ENCODE results near the gene ATP11C. TPM values are rescaled to one million over a fixed set of nuclear protein-coding genes. Genes with fewer than 3 reads are reported as not detected.
A peak's percentile ranks its signal among the peaks of the same experiment; 100 is the strongest.
"Not testable (repeated sequence)": the region's sequence is repeated elsewhere in the genome, so short reads cannot be mapped to it uniquely, and the experiment has no call there.

Gene ATP11C
- total and polyA plus RNA-seq, 12 donors, result 1.8 to 8.5 (median 2.9) TPM

DNA sequence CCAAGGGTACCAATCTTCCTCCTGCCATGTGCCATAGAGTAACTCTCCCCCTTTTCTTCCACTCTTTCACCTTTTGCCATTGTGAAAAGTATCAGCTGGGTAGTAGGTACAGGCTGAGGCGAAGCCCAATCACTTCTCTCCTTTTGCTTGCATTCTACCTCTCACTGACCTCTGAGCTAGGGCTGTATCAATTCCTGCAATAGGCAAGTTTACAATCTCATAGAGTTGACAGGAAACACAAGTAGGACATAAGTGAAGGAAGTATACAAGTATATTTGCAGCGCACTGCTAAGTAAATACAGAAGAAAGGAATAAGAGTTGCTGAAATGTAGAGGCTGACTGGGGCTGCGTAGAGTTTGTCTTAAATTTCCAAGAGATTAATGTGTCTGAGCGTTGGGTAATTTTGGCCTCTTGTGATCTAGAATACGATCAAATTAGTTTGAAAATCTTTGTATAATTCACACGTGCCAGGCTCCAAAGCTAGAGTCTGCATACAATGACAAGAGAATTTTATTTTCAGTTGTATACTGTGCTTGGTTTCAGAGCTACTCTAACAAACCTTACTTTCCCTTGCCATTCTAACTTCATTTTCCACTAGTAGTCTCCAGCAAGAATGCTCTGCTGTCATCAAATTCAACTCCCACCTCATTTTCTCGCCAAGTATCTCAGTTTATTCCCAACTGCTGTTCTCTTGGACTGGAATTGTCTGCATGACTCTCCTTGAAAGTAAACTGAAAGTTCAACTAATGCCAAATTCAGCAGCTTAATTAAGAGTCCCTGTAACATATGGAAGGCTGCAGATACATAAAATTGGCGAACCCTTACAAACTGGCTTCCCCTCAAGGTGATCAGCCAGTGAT, 90.3 kb downstream of the ATP11C start:
- ATAC-seq (peak in 2 of 8 donors; percentile 24 to 38), DNase-seq (no peak)
- intact Hi-C loops (cut with DNase I), result loop anchor here in 1 of 10 donors (1.0 kb wide), 1 partner anchor 46 kb away; no protein-coding TSS in a partner anchor
- H3K4me1 ChIP-seq, result peaks cover 0 to 11% (median 0%) of the 10 kb centered on the region in 9 donors
- no peak for TF ChIP-seq CTCF (IDR thresholded peaks at IDR 0.05)
- 57 to 71% methylated on average over 8 of the region's 8 CpGs for WGBS, 2 donors
- H3K4me3 ChIP-seq, result no peak overlapping the region
- peaks cover 0 to 14% (median 0%) of the 10 kb centered on the region in 11 donors for H3K9me3 ChIP-seq
- H3K36me3 ChIP-seq, result no peaks in the 10 kb centered on the region
- no peak overlapping the region for H3K27ac ChIP-seq
- H3K27me3 ChIP-seq, result no peaks in the 10 kb centered on the region

DNA sequence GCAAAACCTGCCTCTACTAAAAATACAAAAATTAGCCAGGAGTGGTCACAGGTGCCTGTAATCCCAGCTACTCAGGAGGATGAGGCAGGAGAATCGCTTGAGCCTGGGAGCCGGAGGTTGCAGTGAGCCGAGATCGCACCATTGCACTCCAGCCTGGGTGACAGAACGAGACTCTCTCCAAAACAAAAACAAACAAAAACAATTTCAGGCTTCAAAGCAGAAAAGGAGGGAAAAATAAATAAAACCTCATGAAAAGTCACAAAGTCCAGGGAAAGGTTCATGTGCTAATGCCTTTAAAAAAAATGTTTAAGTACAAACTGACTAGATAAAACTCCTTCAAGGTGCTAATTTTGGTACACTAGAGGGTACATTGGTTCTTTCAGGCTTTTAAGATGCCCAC, 96.5 kb downstream of the ATP11C start:
- not testable (repeated sequence) for H3K27ac ChIP-seq, ATAC-seq, DNase-seq, H3K27me3 ChIP-seq, H3K4me3 ChIP-seq, H3K36me3 ChIP-seq
- WGBS, 2 donors, result 98 to 99% methylated on average over 5 of the region's 5 CpGs
- intact Hi-C loops (cut with DNase I), result loop anchor here in 1 of 10 donors (10.0 kb wide), 1 partner anchor 98 kb away; the partner anchor contains the start of gene ATP11C
- peaks cover 0 to 14% (median 0%) of the 10 kb centered on the region in 11 donors for H3K9me3 ChIP-seq
- peaks cover 0 to 19% (median 12%) of the 10 kb centered on the region in 9 donors for H3K4me1 ChIP-seq

DNA sequence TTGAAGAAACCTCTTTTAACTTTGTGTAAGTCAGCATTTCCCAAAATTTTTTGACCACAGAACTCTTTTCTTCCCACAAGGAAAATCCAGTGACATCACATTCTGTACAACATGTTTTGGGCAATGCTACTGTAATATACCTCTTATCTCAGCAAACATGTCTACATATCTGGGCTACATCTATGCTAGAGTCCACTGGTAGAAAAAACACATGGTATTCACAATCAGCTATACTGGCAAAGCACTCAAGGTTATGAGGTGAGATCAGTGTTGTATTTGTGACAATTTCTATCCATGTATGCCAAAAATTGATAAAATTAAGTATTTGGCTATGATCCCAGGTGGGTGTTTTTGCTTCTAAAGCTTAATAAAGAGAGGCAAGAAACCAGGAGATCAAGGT, 98.0 kb downstream of the ATP11C start:
- intact Hi-C loops (cut with DNase I), result loop anchor here in 3 of 10 donors (5.0 to 10.0 kb wide), 3 partner anchors 92 to 100 kb away; partner anchors contain the start of gene ATP11C (in 2 of the 3)
- peaks cover 0 to 14% (median 0%) of the 10 kb centered on the region in 11 donors for H3K9me3 ChIP-seq

DNA sequence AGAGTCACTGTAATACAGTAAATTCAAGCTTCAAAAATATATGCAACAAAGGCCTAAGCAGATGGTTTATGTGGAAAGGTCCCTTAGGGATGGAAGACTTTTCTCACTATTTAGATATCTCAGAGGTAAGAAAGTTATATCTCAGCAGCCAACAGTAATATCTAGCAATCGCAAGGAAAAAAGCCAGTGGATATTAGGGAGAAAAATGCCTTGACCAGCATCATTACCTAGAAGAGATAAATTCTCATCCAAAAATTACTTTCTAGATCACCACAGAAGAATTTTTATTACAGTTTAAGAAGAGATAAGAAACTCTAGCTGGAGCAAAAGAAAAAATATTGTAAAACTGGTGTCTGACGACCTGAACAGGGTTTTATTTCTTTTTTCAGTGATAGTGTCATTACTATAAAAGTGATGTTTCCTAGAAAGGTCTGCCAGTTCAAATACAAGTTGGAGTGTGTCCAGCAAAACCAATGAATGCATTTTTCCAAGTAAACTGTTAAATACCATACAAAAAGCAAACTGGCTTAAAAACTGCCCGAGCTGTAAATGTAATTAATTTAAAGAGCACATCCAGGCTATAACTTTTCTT, 100.0 kb downstream of the ATP11C start:
- WGBS, 2 donors, result 62 to 80% methylated on average over 3 of the region's 3 CpGs
- Histone ChIP-seq H3K9me3 (no peaks in the 10 kb centered on the region), H3K27ac (peak overlapping the region in 1 of 10 donors; percentile 46), H3K36me3 (no peaks in the 10 kb centered on the region), H3K4me1 (peaks cover 0 to 49% (median 24%) of the 10 kb centered on the region in 9 donors), H3K4me3 (no peak overlapping the region), H3K27me3 (peaks cover 0 to 11% (median 0%) of the 10 kb centered on the region in 7 donors)
- intact Hi-C loops (cut with DNase I), result loop anchor here in 3 of 10 donors (2.0 to 10.0 kb wide), 4 partner anchors 48 to 102 kb away; partner anchors contain the start of gene ATP11C (in 2 of the 3)
- no peak for TF ChIP-seq CTCF (IDR thresholded peaks at IDR 0.05)
- DNase-seq, result no peak
- no peak for ATAC-seq

More for the DNA sequence above, 98.0 kb downstream of the ATP11C start:
- DNase-seq, result no peak
- Histone ChIP-seq H3K36me3 (no peaks in the 10 kb centered on the region), H3K27me3 (no peaks in the 10 kb centered on the region), H3K4me1 (peaks cover 0 to 33% (median 18%) of the 10 kb centered on the region in 9 donors), H3K27ac (no peak overlapping the region), H3K4me3 (no peak overlapping the region)
- no peak for TF ChIP-seq CTCF (IDR thresholded peaks at IDR 0.05)
- ATAC-seq, result no peak

All from heart right ventricle (tissue), 16 donors.